ENCODE measurements around the gene TUBGCP3. TPM values are rescaled to one million over a fixed set of nuclear protein-coding genes. Genes with fewer than 3 reads are reported as not detected.

The TUBGCP3 gene
- total RNA-seq, 2 donors from 2014 or later = 26.7 to 30.0 TPM

DNA sequence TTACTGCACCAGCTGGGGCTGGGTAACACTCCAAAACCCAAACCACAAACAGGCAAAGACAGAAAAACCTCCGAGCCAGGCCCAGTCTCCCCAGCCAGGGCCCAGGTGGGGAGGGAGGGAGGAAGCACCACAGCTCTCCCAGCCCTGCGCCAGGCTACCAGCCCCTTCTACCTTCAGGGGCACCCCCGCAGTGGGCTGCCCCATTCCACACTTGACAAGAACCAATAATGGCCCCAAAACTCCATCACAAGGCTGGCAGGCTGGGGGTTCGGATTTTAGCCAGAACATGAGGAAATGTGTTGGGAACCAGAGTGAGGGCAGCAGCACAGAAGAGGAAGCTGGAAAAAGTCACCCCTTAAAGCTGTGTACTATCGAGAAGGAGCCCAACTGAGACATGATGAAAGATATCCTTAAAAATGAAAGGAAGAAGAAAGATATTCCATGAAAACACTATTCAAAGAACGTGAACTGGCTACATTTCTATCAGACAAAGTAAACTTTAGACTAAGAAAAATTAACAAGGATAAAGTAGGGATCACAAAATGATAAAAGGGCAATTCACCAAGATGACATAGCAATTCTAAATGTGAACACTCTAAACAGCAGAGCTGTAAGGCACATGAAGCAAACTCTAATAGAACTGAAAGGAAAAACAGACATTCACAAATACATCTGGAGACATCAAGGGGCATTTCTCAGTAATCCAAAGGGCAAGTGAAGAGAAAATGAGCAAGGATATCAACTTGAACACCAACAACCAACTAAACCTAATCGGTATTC, 12.9 kb downstream of the TUBGCP3 start:
- Histone ChIP-seq H3K27me3 (no peaks in the 10 kb centered on the region), H3K4me1 (peaks cover 38% of the 10 kb centered on the region), H3K36me3 (replicated peaks in 1 of 2; ENCODE audit: insufficient read depth in 1 of 2, low read depth in 2 of 2) (no peaks in the 10 kb centered on the region), H3K9me3 (no peaks in the 10 kb centered on the region), H3K4me3 (no peak overlapping the region), H3K27ac (peak overlapping the region in 3 of 4 donors; percentile 2 to 51 (median 15))
- intact Hi-C loops (cut with DNase I) = no loop called here
- ATAC-seq (no peak), DNase-seq (no peak)
- TF ChIP-seq, protein P1, sequence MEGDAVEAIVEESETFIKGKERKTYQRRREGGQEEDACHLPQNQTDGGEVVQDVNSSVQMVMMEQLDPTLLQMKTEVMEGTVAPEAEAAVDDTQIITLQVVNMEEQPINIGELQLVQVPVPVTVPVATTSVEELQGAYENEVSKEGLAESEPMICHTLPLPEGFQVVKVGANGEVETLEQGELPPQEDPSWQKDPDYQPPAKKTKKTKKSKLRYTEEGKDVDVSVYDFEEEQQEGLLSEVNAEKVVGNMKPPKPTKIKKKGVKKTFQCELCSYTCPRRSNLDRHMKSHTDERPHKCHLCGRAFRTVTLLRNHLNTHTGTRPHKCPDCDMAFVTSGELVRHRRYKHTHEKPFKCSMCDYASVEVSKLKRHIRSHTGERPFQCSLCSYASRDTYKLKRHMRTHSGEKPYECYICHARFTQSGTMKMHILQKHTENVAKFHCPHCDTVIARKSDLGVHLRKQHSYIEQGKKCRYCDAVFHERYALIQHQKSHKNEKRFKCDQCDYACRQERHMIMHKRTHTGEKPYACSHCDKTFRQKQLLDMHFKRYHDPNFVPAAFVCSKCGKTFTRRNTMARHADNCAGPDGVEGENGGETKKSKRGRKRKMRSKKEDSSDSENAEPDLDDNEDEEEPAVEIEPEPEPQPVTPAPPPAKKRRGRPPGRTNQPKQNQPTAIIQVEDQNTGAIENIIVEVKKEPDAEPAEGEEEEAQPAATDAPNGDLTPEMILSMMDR (IDR thresholded peaks at IDR 0.05) = no peak
- TF ChIP-seq POLR2A (IDR thresholded peaks at IDR 0.05) = no peak
- 54 to 63% methylated on average over 7 of the region's 7 CpGs for WGBS, 2 donors

DNA sequence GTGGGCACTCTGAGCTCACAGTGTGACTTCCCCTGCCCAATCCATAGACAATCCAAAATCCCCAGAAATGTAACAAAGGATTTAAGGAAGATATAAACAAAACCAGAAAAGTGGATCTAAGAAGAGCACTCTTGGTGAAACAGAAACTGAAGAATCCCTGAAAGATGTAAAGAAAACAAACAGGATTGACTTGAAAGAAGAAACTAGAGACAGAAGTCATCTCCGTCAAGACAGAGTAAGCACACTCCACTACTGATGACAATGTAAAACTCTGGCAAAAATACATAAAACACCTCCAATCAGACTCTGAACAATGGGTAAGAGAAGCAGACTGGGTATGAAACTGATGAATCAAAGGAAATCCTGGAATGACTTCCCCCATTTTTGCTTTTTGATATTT, 13.5 kb downstream of the TUBGCP3 start:
- WGBS, 2 donors = 81 to 88% methylated on average over 1 of the region's 1 CpG
- H3K36me3 ChIP-seq (replicated peaks in 1 of 2; ENCODE audit: insufficient read depth in 1 of 2, low read depth in 2 of 2) = no peaks in the 10 kb centered on the region
- H3K27me3 ChIP-seq = no peaks in the 10 kb centered on the region
- peaks cover 38% of the 10 kb centered on the region for H3K4me1 ChIP-seq
- H3K4me3 ChIP-seq = no peak overlapping the region
- intact Hi-C loops (cut with DNase I) = no loop called here
- ATAC-seq (no peak), DNase-seq (no peak)
- TF ChIP-seq, protein P1 (IDR thresholded peaks at IDR 0.05) = no peak
- no peak for TF ChIP-seq POLR2A (IDR thresholded peaks at IDR 0.05)
- no peaks in the 10 kb centered on the region for H3K9me3 ChIP-seq
- H3K27ac ChIP-seq = peak overlapping the region in 2 of 4 donors; percentile 15 to 51

DNA sequence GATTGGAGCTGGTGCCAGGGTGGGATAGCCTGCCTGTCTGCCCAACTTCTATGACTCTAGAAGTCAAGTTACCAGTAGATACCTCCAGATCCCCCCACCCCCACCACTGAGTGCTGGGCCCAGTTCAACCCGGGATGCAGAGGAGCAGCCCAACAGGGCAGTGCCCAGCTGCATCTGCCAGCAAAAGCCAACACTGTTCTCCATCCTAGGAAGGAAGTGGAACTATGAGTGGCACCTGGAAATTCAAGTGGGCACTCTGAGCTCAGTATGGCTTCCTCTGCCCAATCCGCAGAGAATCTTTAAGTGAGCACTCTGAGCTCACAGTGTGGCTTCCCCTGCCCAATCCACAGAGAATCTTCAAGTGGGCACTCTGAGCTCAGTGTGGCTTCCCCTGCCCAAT, 14.2 kb downstream of the TUBGCP3 start:
- Histone ChIP-seq H3K9me3 (no peaks in the 10 kb centered on the region), H3K36me3 (replicated peaks in 1 of 2; ENCODE audit: insufficient read depth in 1 of 2, low read depth in 2 of 2) (no peaks in the 10 kb centered on the region), H3K27me3 (no peaks in the 10 kb centered on the region), H3K4me3 (no peak overlapping the region), H3K27ac (no peak overlapping the region), H3K4me1 (peaks cover 38% of the 10 kb centered on the region)
- WGBS, 2 donors = 86 to 91% methylated on average over 1 to 2 of the region's 2 CpGs
- TF ChIP-seq, protein P1 (IDR thresholded peaks at IDR 0.05) = no peak
- no peak for TF ChIP-seq POLR2A (IDR thresholded peaks at IDR 0.05)
- DNase-seq (no peak), ATAC-seq (no peak)
- intact Hi-C loops (cut with DNase I) = no loop called here

DNA sequence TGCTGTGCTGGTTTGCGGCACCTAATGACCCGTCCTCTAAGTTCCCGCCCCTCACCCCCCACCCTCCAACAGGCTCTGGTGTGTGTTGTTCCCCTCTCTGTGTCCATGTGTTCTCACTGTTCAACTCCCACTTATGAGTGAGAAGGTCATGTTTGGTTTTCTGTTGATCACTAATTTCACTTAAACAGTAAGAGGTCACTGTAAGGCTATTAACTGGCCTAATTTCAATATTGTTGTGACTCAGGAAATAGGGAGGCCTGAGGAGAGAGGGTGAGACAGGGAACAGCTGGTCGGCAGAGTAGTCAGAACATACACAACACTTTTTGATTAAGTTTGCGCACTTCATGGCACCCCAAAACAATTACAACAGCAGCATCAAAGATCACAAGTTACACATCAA, 15.6 kb downstream of the TUBGCP3 start:
- H3K4me1 ChIP-seq = peaks cover 38% of the 10 kb centered on the region

More for the DNA sequence above, 15.6 kb downstream of the TUBGCP3 start:
- H3K27me3 ChIP-seq = no peaks in the 10 kb centered on the region
- no peak overlapping the region for H3K27ac ChIP-seq
- DNase-seq = no peak
- H3K9me3 ChIP-seq = no peaks in the 10 kb centered on the region
- ATAC-seq = no peak
- 77 to 88% methylated on average over 5 of the region's 5 CpGs for WGBS, 2 donors
- TF ChIP-seq, protein P1 (IDR thresholded peaks at IDR 0.05) = no peak
- no peak for TF ChIP-seq POLR2A (IDR thresholded peaks at IDR 0.05)
- H3K4me3 ChIP-seq = no peak overlapping the region
- intact Hi-C loops (cut with DNase I) = no loop called here
- peaks cover 0 to 3% of the 10 kb centered on the region in 2 donors for H3K36me3 ChIP-seq (replicated peaks in 1 of 2; ENCODE audit: insufficient read depth in 1 of 2, low read depth in 2 of 2)
